K562 (cell line): ENCODE data around the gene CNOT11. TPM values are rescaled to one million over a fixed set of nuclear protein-coding genes. Genes with fewer than 3 reads are reported as not detected.
A peak's percentile ranks its signal among the peaks of the same experiment; 100 is the strongest.

Experiments used
- ATAC-seq: fragments of 200-7000 bp; cut with Tn5 transposase; 3 replicates; pipeline ENCODE4 v1.9.1; 2020; ENCODE audit warnings: moderate library complexity
- BruUV-seq: library from RNA; stranded (reverse); fragments of 400-500 nt; replicated peaks from 2 replicates; lab custom pipeline; 2021; lab: Mats Ljungman, UMichigan
- CTCF ChIA-PET: fragments of 300-600 bp; formaldehyde crosslinking; extraction: SDS; loops from one replicate; lab custom pipeline; 2021; ENCODE audit warnings: low intra/inter-chr PET ratio; lab: Yijun Ruan, JAX
- POLR2A ChIA-PET: fragments of 300-600, 350-650 bp; sonication (Branson Sonifier 250); formaldehyde crosslinking; extraction: SDS; loops from one replicate; lab custom pipeline; 2021; ENCODE audit warnings: antibody characterized with exemption, inconsistent platforms; lab: Yijun Ruan, JAX
- DNase-seq, 4 experiments: peaks; one replicate each; pipeline versions ENCODE4 v3.0.0 to v3.0.0-alpha.2; 2011 to 2018; ENCODE audit warnings: low spot score in 3 of 4, mixed read lengths in 3 of 4; ENCODE audit errors: extremely low read depth in 1 of 4
- FAIRE-seq: peaks from 2 replicates; lab custom pipeline; 2011; peaks lifted over from hg19 to GRCh38; lab: Jason Lieb, UNC
- H2AFZ ChIP-seq: 2 replicates; pipeline ENCODE4 v1.6.0; 2011; ENCODE audit warnings: low read depth, low read length, control low read depth, inconsistent platforms
- H3K27ac ChIP-seq: fragments of 200-600 bp; 3 replicates; pipeline ENCODE4 v1.8.0; 2011; ENCODE audit warnings: low read depth, mild to moderate bottlenecking, control low read depth, inconsistent platforms, low read length, moderate library complexity, mixed read lengths; ENCODE audit errors: extremely low read depth
- H3K27me3 ChIP-seq, 2 experiments: fragments of 300-600 bp in 1 of 2; 2 replicates in 1 of 2; 3 replicates in 1 of 2; pipeline versions ENCODE4 v1.6.0 to v1.8.0; 2011; ENCODE audit warnings: inconsistent platforms in 2 of 2, low read length in 2 of 2, mild to moderate bottlenecking in 1 of 2, mixed read lengths in 1 of 2, moderate library complexity in 1 of 2; ENCODE audit not compliant: control insufficient read depth in 2 of 2, insufficient read depth in 2 of 2
- H3K36me3 ChIP-seq: fragments of 300-600 bp; 3 replicates; pipeline ENCODE4 v1.8.0; 2011; ENCODE audit warnings: mild to moderate bottlenecking, low read length, inconsistent platforms; ENCODE audit not compliant: control insufficient read depth, insufficient read depth
- H3K4me1 ChIP-seq, 2 experiments: fragments of 200-600 bp in 1 of 2; replicated peaks in 1 of 2; 2 replicates in 1 of 2; 3 replicates in 1 of 2; pipeline versions ENCODE4 v1.5.1 to v1.8.0; 2011; ENCODE audit warnings: inconsistent platforms in 2 of 2, low read length in 2 of 2, mild to moderate bottlenecking in 1 of 2, mixed read lengths in 1 of 2, moderate library complexity in 1 of 2; ENCODE audit not compliant: control insufficient read depth in 2 of 2, insufficient read depth in 2 of 2
- H3K4me2 ChIP-seq: 2 replicates; pipeline ENCODE4 v1.6.1; 2011; ENCODE audit warnings: low read length, control low read depth, inconsistent platforms, mixed read lengths; ENCODE audit not compliant: insufficient read depth
- H3K4me3 ChIP-seq: fragments of 200-600 bp; sonication (generic), shearing (Covaris generic); 2 replicates; pipeline ENCODE4 v1.5.1; 2016; ENCODE audit warnings: control low read depth, inconsistent platforms
- H3K79me2 ChIP-seq: fragments of 200-600 bp; 3 replicates; pipeline ENCODE4 v1.8.0; 2011; ENCODE audit warnings: low read length, inconsistent platforms; ENCODE audit not compliant: control insufficient read depth, insufficient read depth
- H3K9ac ChIP-seq, 2 experiments: 2 replicates each; pipeline versions ENCODE4 v1.6.0 to v1.6.1; 2011; ENCODE audit warnings: low read depth in 2 of 2, low read length in 2 of 2, control low read depth in 1 of 2, inconsistent platforms in 1 of 2, mild to moderate bottlenecking in 1 of 2, mixed read lengths in 1 of 2; ENCODE audit not compliant: insufficient read depth in 1 of 2
- H3K9me1 ChIP-seq: one replicate; pipeline ENCODE4 v1.6.0; 2011; ENCODE audit warnings: inconsistent platforms, mild to moderate bottlenecking, low read length, moderate library complexity; ENCODE audit not compliant: control insufficient read depth, insufficient read depth
- H3K9me3 ChIP-seq: replicated peaks from 2 replicates; pipeline ENCODE4 v1.5.1; 2011; ENCODE audit warnings: low read depth, low read length, inconsistent platforms; ENCODE audit not compliant: control insufficient read depth, insufficient read depth
- H4K20me1 ChIP-seq: replicated peaks from 2 replicates; pipeline ENCODE4 v1.6.1; 2011; ENCODE audit warnings: low read length, inconsistent platforms, mixed read lengths; ENCODE audit not compliant: control insufficient read depth, insufficient read depth
- AFF1 ChIP-seq, 2 experiments: fragments of 450-650 bp; IDR thresholded peaks; 2 replicates each; pipeline ENCODE4 v1.6.1; 2018; ENCODE audit warnings: mild to moderate bottlenecking in 2 of 2, low read depth in 1 of 2; ENCODE audit not compliant: partially characterized antibody in 2 of 2
- BCOR ChIP-seq: fragments of 450-650 bp; IDR thresholded peaks from 2 replicates; pipeline ENCODE4 v1.6.1; 2016
- ETS2 ChIP-seq: IDR thresholded peaks from 2 replicates; pipeline ENCODE4 v1.6.1; 2016; ENCODE audit warnings: borderline replicate concordance, missing genetic modification characterization, mild to moderate bottlenecking, moderate library complexity, missing compliant biosample characterization; ENCODE audit not compliant: poor library complexity, severe bottlenecking
- FOXP4 ChIP-seq: sonication (generic); formaldehyde crosslinking; IDR thresholded peaks from 2 replicates; pipeline ENCODE4 v1.8.0; 2022; ENCODE audit warnings: mild to moderate bottlenecking, missing genetic modification reagents, borderline replicate concordance
- L3MBTL2 ChIP-seq: fragments of 450-650 bp; IDR thresholded peaks from 2 replicates; pipeline ENCODE4 v1.6.1; 2016; ENCODE audit warnings: mild to moderate bottlenecking, moderate library complexity
- NR2C2 ChIP-seq, 2 experiments: fragments of 200-800 bp in 1 of 2; sonication (Bioruptor generic) in 1 of 2; sonication (generic) in 1 of 2; formaldehyde crosslinking in 1 of 2; IDR thresholded peaks; 2 replicates each; pipeline versions ENCODE4 v1.6.1 to v1.8.0; 2016 to 2022; ENCODE audit warnings: mild to moderate bottlenecking in 1 of 2, missing compliant biosample characterization in 1 of 2, missing genetic modification characterization in 1 of 2, missing genetic modification reagents in 1 of 2
- PHTF2 ChIP-seq: fragments of 250-450 bp; sonication (Bioruptor Pico); IDR thresholded peaks from 2 replicates; pipeline ENCODE4 v1.5.0; 2021; ENCODE audit warnings: mild to moderate bottlenecking
- SMARCC2 ChIP-seq: fragments of 450-650 bp; IDR thresholded peaks from 2 replicates; pipeline ENCODE4 v1.6.1; 2017; ENCODE audit warnings: antibody characterized with exemption, moderate library complexity, mild to moderate bottlenecking, low read depth
- TCF15 ChIP-seq: fragments of 250-450 bp; sonication (Bioruptor Pico); IDR thresholded peaks from 2 replicates; pipeline ENCODE4 v1.8.0; 2022; ENCODE audit warnings: moderate library complexity, mild to moderate bottlenecking, inconsistent platforms
- TCF7 ChIP-seq: sonication (generic); IDR thresholded peaks from 2 replicates; pipeline ENCODE4 v1.6.1; 2016; ENCODE audit warnings: antibody characterized with exemption, borderline replicate concordance
- ZFP36 ChIP-seq: fragments of 150-350 bp; IDR thresholded peaks from 2 replicates; pipeline ENCODE4 v1.6.1; 2018; ENCODE audit warnings: low read length, low read depth; ENCODE audit not compliant: partially characterized antibody
- ZNF224 ChIP-seq: sonication (generic); formaldehyde crosslinking; IDR thresholded peaks from 2 replicates; pipeline ENCODE4 v1.8.0; 2022; ENCODE audit warnings: mild to moderate bottlenecking, missing genetic modification reagents
- ZNF354B ChIP-seq: fragments of 250-450 bp; sonication (Bioruptor Pico); IDR thresholded peaks from 2 replicates; pipeline ENCODE4 v1.4.0; 2020
- WGBS: fragments of 100-300 bp; shearing (Covaris generic); methylation state at CpG from one replicate; pipeline ENCODE4 v1.1.6; 2016; ENCODE audit warnings: low coverage, mixed read lengths; ENCODE audit not compliant: insufficient coverage; ENCODE audit errors: missing lambda C conversion rate; 5-methylcytosine and 5-hydroxymethylcytosine counted together
- in situ Hi-C: fragments of 300-500 bp; cut with MboI; formaldehyde crosslinking; loops from 4 replicates; pipeline ENCODE4 v1.15.0; 2018; ENCODE audit warnings: inconsistent platforms, mixed read lengths
- intact Hi-C: fragments of 100-400 bp; cut with micrococcal nuclease; formaldehyde crosslinking; loops from 2 replicates; pipeline ENCODE4 v1.14.2; 2022
- polyA plus RNA-seq, 8 experiments: library from polyadenylated mRNA; depleted of rRNA in 4 of 8; stranded (reverse) in 5 of 8; unstranded in 3 of 8; fragments of >200 nt; fragmentation: Nextera tagmentation in 2 of 8; fragmentation: Illumina TruSeq in 1 of 8; extraction: Ambion mirVana in 2 of 8; extraction: Trizol in 1 of 8; gene quantifications; 2 replicates each; pipeline versions ENCODE4 v1.2.1 to v1.2.3, GENCODE V29; 2011 to 2014; ENCODE audit warnings: inconsistent platforms in 1 of 8, missing spikeins in 1 of 8
- total RNA-seq, 7 experiments: library from RNA; depleted of rRNA in 6 of 7; stranded (reverse); fragments of >200 nt in 6 of 7; fragmentation: Illumina TruSeq in 2 of 7; extraction: Trizol in 2 of 7; gene quantifications; 2 replicates each; pipeline versions ENCODE4 v1.2.1 to v1.2.3, GENCODE V29; 2011 to 2021; ENCODE audit warnings: low replicate concordance in 1 of 7

Gene CNOT11
- total and polyA plus RNA-seq, 9 of the 15 experiments (the other 6 are each of a cell fraction or from before 2014, with no cell fraction given): 12.7 to 163 (median 64.2) TPM

- no peak for TF ChIP-seq SMARCC2
Observed at GRCh38 chr2:101310834-101311695, 58.4 kb downstream of the CNOT11 start (continued).

- no peak for ATAC-seq
- H3K27me3 ChIP-seq: no peaks in the 10 kb centered on the region
- intact Hi-C loops (no loop called here), in situ Hi-C loops (no loop called here)
- BruUV-seq: no TSS peak
- 39% methylated on average over 3 of the region's 3 CpGs for WGBS
- peaks cover 11 to 16% of the 10 kb centered on the region in 2 experiments; a peak in 4 of 5 replicates for H3K4me1 ChIP-seq
- FAIRE-seq: no peak
- peaks cover 5% of the 10 kb centered on the region for H4K20me1 ChIP-seq
- H3K27ac ChIP-seq: no peak overlapping the region
- ChIA-PET CTCF (no interaction called here), POLR2A (no interaction called here)
- H3K9me1 ChIP-seq: no peaks in the 10 kb centered on the region
- no peak overlapping the region for H3K9ac ChIP-seq
- no peak overlapping the region for H3K4me2 ChIP-seq
- no peaks in the 10 kb centered on the region for H3K9me3 ChIP-seq
- H3K79me2 ChIP-seq: peaks cover 19% of the 10 kb centered on the region
- DNase-seq: no peak
- H3K36me3 ChIP-seq: peaks cover under 1% of the 10 kb centered on the region; the same call in 1 of the 3 replicates
- H3K4me3 ChIP-seq: no peak overlapping the region
- peak overlapping the region; percentile 26; the same call in 1 of the 2 replicates for H2AFZ ChIP-seq
- no peak for TF ChIP-seq ZFP36
- TF ChIP-seq PHTF2 (CRISPR knock-in tag): no peak
- TF ChIP-seq ZNF354B (CRISPR knock-in tag): no peak
- TF ChIP-seq AFF1 (IDR thresholded peaks at IDR 0.05; ENCODE audit: low read depth in 1 of 2, partially characterized antibody in 2 of 2): no peak
- no peak for TF ChIP-seq BCOR
- TF ChIP-seq L3MBTL2: peak; percentile 59
- TF ChIP-seq FOXP4 (CRISPR knock-in tag): no peak
- TF ChIP-seq TCF15: no peak
- TF ChIP-seq ETS2 (tag): no peak
- TF ChIP-seq TCF7: no peak
- TF ChIP-seq NR2C2 (CRISPR knock-in tag; IDR thresholded peaks at IDR 0.05): no peak
- TF ChIP-seq NR2C2 (tag; IDR thresholded peaks at IDR 0.05): 0 out of 2 replicates have a peak, but pooled peaks have one; percentile 5
- TF ChIP-seq ZNF224: no peak
Observed at GRCh38 chr2:101311696-101312017, 59.0 kb downstream of the CNOT11 start.
